ENCODE measurements around the gene GREB1. TPM values are rescaled to one million over a fixed set of nuclear protein-coding genes. Genes with fewer than 3 reads are reported as not detected.

Gene GREB1
- total RNA-seq, 1 experiment from 2014 or later = 16.5 TPM

DNA sequence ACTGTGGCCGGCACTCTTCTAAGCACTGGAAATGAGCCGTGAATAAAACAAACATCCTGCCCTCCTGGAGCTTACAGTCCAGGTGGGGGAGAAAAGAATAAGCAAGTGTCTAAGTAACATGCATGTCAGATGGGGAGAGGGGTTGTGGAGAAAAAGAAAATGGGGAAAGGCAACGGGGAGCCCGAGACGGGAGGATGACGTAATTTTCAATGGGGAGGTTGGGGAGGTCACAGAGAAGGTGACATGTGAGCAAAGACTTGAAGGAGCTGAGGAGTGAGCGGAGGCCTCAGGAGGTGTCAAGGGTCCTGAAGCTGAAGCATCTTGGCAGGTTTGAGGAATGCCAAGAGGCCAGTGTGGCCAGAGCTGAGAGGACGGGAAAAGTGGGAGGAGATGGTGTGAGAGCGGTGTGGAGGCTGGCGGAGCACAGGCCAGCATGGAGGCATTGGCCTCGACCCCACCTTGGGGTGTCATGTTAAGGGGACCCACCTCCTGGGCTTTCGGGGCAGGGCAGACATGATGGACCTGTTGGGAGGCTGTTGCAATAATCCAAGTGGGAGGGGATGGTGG is 151.1 kb downstream of the GREB1 start:
- no peak overlapping the region for H3T11ph ChIP-seq (ENCODE audit: low read length)
- no peak overlapping the region for H3K4me2 ChIP-seq (ENCODE audit: insufficient read depth, insufficient read length, low read length)
- no peak overlapping the region for H4K5ac ChIP-seq (ENCODE audit: insufficient read length, low read depth, low read length)
- H2BK5ac ChIP-seq (ENCODE audit: insufficient read length, low read length) = no peak overlapping the region
- H3K56ac ChIP-seq (ENCODE audit: insufficient read length, low read depth, low read length) = no peak overlapping the region
- H3K23ac ChIP-seq (ENCODE audit: insufficient read length, low read depth, low read length) = no peak overlapping the region
- peaks cover 35 to 40% of the 10 kb centered on the region in 2 experiments for H3K4me1 Mint-ChIP-seq
- no peaks in the 10 kb centered on the region for H3K9me3 Mint-ChIP-seq
- no peaks in the 10 kb centered on the region for H3K9me3 ChIP-seq (ENCODE audit: control insufficient read depth, low read depth, low read length)
- H3K27ac Mint-ChIP-seq = no peak overlapping the region
- H2BK15ac ChIP-seq (ENCODE audit: low read depth, low read length) = no peak overlapping the region
- H3K14ac ChIP-seq (ENCODE audit: insufficient read depth, low read length) = no peak overlapping the region
- H3K79me1 ChIP-seq (ENCODE audit: insufficient read depth, low read depth, low read length, poor library complexity, severe bottlenecking) = no peaks in the 10 kb centered on the region
- peaks cover 2% of the 10 kb centered on the region; the same call in 1 of the 2 replicates for H3K4me1 ChIP-seq (ENCODE audit: insufficient read depth, low read length)
- no peak overlapping the region for H3K27ac ChIP-seq (ENCODE audit: insufficient read length, low read depth, low read length)
- H2BK120ac ChIP-seq (ENCODE audit: low read depth, low read length, poor library complexity, severe bottlenecking) = no peak overlapping the region
- no peak overlapping the region for H2BK20ac ChIP-seq (ENCODE audit: low read depth, low read length, poor library complexity, severe bottlenecking)
- peaks cover 18% of the 10 kb centered on the region for H3K27me3 Mint-ChIP-seq (ENCODE audit: low read depth)
- H4K8ac ChIP-seq (replicated peaks; ENCODE audit: insufficient read length, low read depth, low read length) = no peak overlapping the region
- no peak overlapping the region for H3K18ac ChIP-seq (ENCODE audit: insufficient read length, low read depth, low read length)
- no peaks in the 10 kb centered on the region for H4K20me1 ChIP-seq (ENCODE audit: control insufficient read depth, insufficient read depth, insufficient read length)
- no peaks in the 10 kb centered on the region for H3K23me2 ChIP-seq (ENCODE audit: insufficient read length, low read depth, low read length, poor library complexity, severe bottlenecking)
- H3K79me2 ChIP-seq (ENCODE audit: insufficient read depth, low read length) = no peaks in the 10 kb centered on the region
- no peak overlapping the region for H3K9ac ChIP-seq (ENCODE audit: extremely low read depth, insufficient read length, low read length)
- no peaks in the 10 kb centered on the region; a peak in 1 of 7 replicates for H3K36me3 Mint-ChIP-seq (ENCODE audit: insufficient read depth in 1 of 3, low read depth in 3 of 3)
- TF ChIP-seq, protein P1, sequence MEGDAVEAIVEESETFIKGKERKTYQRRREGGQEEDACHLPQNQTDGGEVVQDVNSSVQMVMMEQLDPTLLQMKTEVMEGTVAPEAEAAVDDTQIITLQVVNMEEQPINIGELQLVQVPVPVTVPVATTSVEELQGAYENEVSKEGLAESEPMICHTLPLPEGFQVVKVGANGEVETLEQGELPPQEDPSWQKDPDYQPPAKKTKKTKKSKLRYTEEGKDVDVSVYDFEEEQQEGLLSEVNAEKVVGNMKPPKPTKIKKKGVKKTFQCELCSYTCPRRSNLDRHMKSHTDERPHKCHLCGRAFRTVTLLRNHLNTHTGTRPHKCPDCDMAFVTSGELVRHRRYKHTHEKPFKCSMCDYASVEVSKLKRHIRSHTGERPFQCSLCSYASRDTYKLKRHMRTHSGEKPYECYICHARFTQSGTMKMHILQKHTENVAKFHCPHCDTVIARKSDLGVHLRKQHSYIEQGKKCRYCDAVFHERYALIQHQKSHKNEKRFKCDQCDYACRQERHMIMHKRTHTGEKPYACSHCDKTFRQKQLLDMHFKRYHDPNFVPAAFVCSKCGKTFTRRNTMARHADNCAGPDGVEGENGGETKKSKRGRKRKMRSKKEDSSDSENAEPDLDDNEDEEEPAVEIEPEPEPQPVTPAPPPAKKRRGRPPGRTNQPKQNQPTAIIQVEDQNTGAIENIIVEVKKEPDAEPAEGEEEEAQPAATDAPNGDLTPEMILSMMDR (conservative IDR thresholded peaks at IDR 0.05) = no peak
- no peak overlapping the region for H2AK5ac ChIP-seq (ENCODE audit: insufficient read length, low read length)
- H4K91ac ChIP-seq (ENCODE audit: insufficient read length, low read depth, low read length) = no peak overlapping the region
- H3K27me3 ChIP-seq (ENCODE audit: insufficient read depth, low read length) = no peaks in the 10 kb centered on the region
- no peak overlapping the region for H3K4me3 Mint-ChIP-seq
- DNase-seq = no peak
- WGBS (ENCODE audit: extremely low coverage, insufficient read length, low lambda C conversion rate) = no CpG with 5 or more reads among the region's 12 CpGs
- H3K4ac ChIP-seq (ENCODE audit: low read depth, low read length) = no peak overlapping the region
- H2AFZ ChIP-seq (ENCODE audit: low read length) = no peak overlapping the region
- H2BK12ac ChIP-seq (ENCODE audit: insufficient read length, low read depth, low read length) = no peak overlapping the region
